BLaER1 treated with 17β-estradiol and CSF1 and Interleukin-3, amounts not matched to agents 10 nM and 100 nM (cell line): Measurements from ENCODE around the gene TRAPPC3L.
A peak's percentile ranks its signal among the peaks of the same experiment; 100 is the strongest.

Experiments used
- H3K27ac ChIP-seq, 11 experiments: shearing (Covaris generic); formaldehyde crosslinking; 2 replicates each; pipeline ENCODE4 v1.8.1; 2022
- H3K27me3 ChIP-seq, 11 experiments: shearing (Covaris generic); formaldehyde crosslinking; 2 replicates each; pipeline ENCODE4 v1.8.1; 2022
- H3K36me3 ChIP-seq, 11 experiments: shearing (Covaris generic); formaldehyde crosslinking; 2 replicates each; pipeline ENCODE4 v1.8.1; 2022
- H3K4me1 ChIP-seq, 10 experiments: shearing (Covaris generic); formaldehyde crosslinking; 2 replicates each; pipeline ENCODE4 v1.8.1; 2022
- H3K4me2 ChIP-seq, 11 experiments: shearing (Covaris generic); formaldehyde crosslinking; 2 replicates each; pipeline ENCODE4 v1.8.1; 2022
- H3K4me3 ChIP-seq, 10 experiments: shearing (Covaris generic); formaldehyde crosslinking; 2 replicates each; pipeline ENCODE4 v1.8.1; 2022
- H3K9ac ChIP-seq, 11 experiments: shearing (Covaris generic); formaldehyde crosslinking; 2 replicates each; pipeline ENCODE4 v1.8.1; 2022
- H3K9me3 ChIP-seq, 11 experiments: shearing (Covaris generic); formaldehyde crosslinking; replicated peaks in 1 of 11; 2 replicates each; pipeline ENCODE4 v1.8.1; 2022
- H4K20me1 ChIP-seq, 11 experiments: shearing (Covaris generic); formaldehyde crosslinking; 2 replicates each; pipeline ENCODE4 v1.8.1; 2022
- Cebpa-rat ChIP-seq, 11 experiments: shearing (Covaris generic); IDR thresholded peaks; 2 replicates each; pipeline ENCODE4 v1.8.1; 2022

Gene TRAPPC3L

DNA sequence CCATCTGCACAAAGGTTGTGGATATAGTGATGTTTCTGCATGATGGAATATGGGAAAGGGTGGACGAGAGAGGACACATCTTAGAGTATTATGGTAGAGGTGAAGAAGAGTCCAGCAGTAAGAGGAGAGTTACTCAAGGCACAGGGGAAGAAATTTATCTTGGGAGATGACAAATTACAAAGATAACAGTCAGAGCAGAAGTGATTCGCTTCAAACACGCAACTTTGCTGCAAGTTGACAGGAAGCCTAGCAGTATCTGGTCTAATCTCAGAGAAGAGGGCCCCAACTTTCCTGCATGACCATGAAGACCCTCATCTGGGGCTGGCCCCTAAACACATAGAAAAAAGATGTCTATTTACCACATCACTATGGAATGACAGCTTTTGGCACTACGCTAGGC is 85.6 kb downstream of the TRAPPC3L start:
- no peak for TF ChIP-seq Cebpa-rat (IDR thresholded peaks at IDR 0.05)
- H3K27me3 ChIP-seq = peaks cover 7 to 35% (median 25%) of the 10 kb centered on the region in 11 experiments; a peak in 21 of 22 replicates
- H3K4me1 ChIP-seq = peaks cover 6 to 80% (median 21%) of the 10 kb centered on the region in 10 experiments; a peak in 19 of 20 replicates
- no peaks in the 10 kb centered on the region for H4K20me1 ChIP-seq
- H3K9ac ChIP-seq = no peak overlapping the region
- peaks cover 0 to 16% (median 11%) of the 10 kb centered on the region in 11 experiments; a peak in 19 of 22 replicates for H3K9me3 ChIP-seq
- no peaks in the 10 kb centered on the region for H3K36me3 ChIP-seq
- H3K27ac ChIP-seq = no peak overlapping the region
- H3K4me2 ChIP-seq = 0 out of 22 replicates have a peak overlapping the region, but pooled peaks of 2 of the 11 experiments have one; percentile 12 to 19
- H3K4me3 ChIP-seq = no peak overlapping the region

DNA sequence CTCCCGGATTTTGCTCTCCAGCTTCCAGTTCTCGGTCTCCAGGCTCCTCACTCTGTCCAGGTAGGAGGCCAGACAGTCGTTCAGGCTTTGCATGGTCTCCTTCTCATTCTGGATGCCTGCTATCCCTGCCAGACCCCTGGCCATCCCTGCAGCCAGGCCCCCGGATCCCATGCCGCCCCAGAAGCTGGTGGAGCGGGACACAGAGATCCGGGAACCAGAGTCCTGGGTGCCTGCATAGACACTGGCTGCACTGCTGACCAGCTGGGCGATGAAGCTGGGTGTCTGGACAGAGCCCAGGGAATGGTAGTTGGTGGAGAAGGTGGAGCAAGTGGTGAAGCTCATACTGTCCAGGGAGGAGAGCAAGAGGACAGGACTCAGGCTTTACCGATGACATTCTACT is 87.2 kb downstream of the TRAPPC3L start:
- H3K9me3 ChIP-seq = peaks cover 0 to 16% (median 11%) of the 10 kb centered on the region in 11 experiments; a peak in 19 of 22 replicates
- peak overlapping the region in 3 of 11 experiments; percentile 50 to 86 (median 82); a peak in 5 of 22 replicates for H3K4me2 ChIP-seq
- H3K27ac ChIP-seq = no peak overlapping the region
- no peak for TF ChIP-seq Cebpa-rat (IDR thresholded peaks at IDR 0.05)
- H3K4me1 ChIP-seq = peaks cover 0 to 65% (median 15%) of the 10 kb centered on the region in 10 experiments; a peak in 11 of 20 replicates
- peaks cover 7 to 25% (median 20%) of the 10 kb centered on the region in 11 experiments; a peak in 21 of 22 replicates for H3K27me3 ChIP-seq
- H3K9ac ChIP-seq = no peak overlapping the region
- no peak overlapping the region for H3K4me3 ChIP-seq
- H3K36me3 ChIP-seq = no peaks in the 10 kb centered on the region
- H4K20me1 ChIP-seq = no peaks in the 10 kb centered on the region

DNA sequence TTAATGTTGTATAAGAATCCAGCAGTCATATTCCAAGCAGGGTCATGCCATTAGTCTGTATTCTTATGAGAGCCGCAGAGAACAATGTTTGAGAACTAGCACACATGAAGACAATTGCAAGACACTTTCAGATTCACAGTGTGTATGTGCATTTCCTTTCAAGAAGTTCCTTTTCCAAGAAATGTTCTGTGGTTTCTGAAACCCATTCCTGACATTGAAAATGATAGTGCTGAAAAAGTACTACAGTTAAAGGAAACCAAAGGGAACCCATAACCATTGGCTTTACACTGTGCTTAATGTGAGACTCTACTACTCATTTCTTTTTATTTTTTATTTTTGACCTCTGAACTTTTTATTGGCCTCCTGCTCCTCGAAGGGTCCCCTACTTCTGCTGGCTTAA is 88.6 kb downstream of the TRAPPC3L start:
- peaks cover 0 to 7% (median 3%) of the 10 kb centered on the region in 11 experiments; a peak in 16 of 22 replicates for H3K9me3 ChIP-seq
- H3K27ac ChIP-seq = peak overlapping the region in 2 of 11 experiments; percentile 1 to 27; a peak in 2 of 22 replicates
- peak overlapping the region in 5 of 11 experiments; percentile 44 to 86 (median 51); a peak in 10 of 22 replicates for H3K4me2 ChIP-seq
- H3K9ac ChIP-seq = no peak overlapping the region; a peak in 1 of 22 replicates
- no peaks in the 10 kb centered on the region for H4K20me1 ChIP-seq
- no peak overlapping the region for H3K4me3 ChIP-seq
- peaks cover 0 to 64% (median 10%) of the 10 kb centered on the region in 10 experiments; a peak in 11 of 20 replicates for H3K4me1 ChIP-seq
- H3K27me3 ChIP-seq = peaks cover 0 to 12% (median 7%) of the 10 kb centered on the region in 11 experiments; a peak in 20 of 22 replicates
- no peak for TF ChIP-seq Cebpa-rat (IDR thresholded peaks at IDR 0.05)
- H3K36me3 ChIP-seq = no peaks in the 10 kb centered on the region

DNA sequence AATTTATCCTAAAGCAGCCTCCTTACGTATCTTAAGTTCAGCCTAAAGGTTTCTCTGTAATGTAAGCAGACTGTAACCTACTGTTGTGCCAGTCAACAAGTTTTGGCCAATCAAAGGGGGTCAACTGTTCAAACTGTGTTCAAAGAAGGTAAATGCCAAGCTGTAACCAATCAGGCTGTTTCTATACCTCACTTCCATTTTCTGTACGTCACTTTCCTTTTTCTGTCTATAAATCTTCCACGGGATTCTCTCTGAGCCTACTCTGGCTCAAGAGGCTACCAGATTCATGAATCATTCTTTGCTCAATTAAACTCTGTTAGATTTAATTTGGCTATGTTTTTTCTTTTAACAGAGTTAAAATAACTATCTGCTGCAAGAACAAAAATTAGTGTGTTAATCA is 89.4 kb downstream of the TRAPPC3L start:
- Histone ChIP-seq H3K4me2 (peak overlapping the region in 3 of 11 experiments; percentile 50 to 86 (median 82); a peak in 5 of 22 replicates), H3K4me3 (no peak overlapping the region), H3K9me3 (no peaks in the 10 kb centered on the region), H3K4me1 (peaks cover 5 to 64% (median 10%) of the 10 kb centered on the region in 10 experiments; a peak in 16 of 20 replicates), H3K36me3 (no peaks in the 10 kb centered on the region), H3K9ac (no peak overlapping the region), H4K20me1 (no peaks in the 10 kb centered on the region), H3K27ac (no peak overlapping the region; a peak in 1 of 22 replicates), H3K27me3 (peaks cover 0 to 4% (median 0%) of the 10 kb centered on the region in 11 experiments; a peak in 5 of 22 replicates)
- no peak for TF ChIP-seq Cebpa-rat (IDR thresholded peaks at IDR 0.05)

DNA sequence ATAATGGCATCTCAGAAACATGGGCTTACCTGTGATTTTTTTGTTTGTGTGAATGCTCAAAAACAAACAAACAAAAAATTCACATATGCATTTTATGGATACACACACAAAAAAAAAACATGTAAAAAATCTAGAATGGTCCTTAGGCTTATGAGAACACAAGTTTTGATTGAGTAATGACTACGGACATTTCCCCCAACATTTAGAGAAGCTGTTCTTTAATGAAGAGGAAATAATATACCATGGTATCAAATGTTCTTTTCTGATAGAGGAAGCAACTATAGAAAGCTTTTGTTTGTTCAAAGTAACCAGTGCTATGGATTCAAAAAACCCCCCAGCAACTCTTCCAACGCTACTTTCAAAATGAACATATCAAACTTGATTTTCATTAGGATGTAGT is 93.0 kb downstream of the TRAPPC3L start:
- H4K20me1 ChIP-seq = no peaks in the 10 kb centered on the region
- peak overlapping the region in 3 of 11 experiments; percentile 9 to 89 (median 85); a peak in 3 of 22 replicates for H3K4me2 ChIP-seq
- no peak for TF ChIP-seq Cebpa-rat (IDR thresholded peaks at IDR 0.05)
- no peaks in the 10 kb centered on the region for H3K36me3 ChIP-seq
- H3K9ac ChIP-seq = no peak overlapping the region
- no peaks in the 10 kb centered on the region for H3K27me3 ChIP-seq
- H3K27ac ChIP-seq = no peak overlapping the region
- no peaks in the 10 kb centered on the region for H3K9me3 ChIP-seq
- no peak overlapping the region for H3K4me3 ChIP-seq
- H3K4me1 ChIP-seq = peaks cover 9 to 79% (median 15%) of the 10 kb centered on the region in 10 experiments; a peak in 16 of 20 replicates

DNA sequence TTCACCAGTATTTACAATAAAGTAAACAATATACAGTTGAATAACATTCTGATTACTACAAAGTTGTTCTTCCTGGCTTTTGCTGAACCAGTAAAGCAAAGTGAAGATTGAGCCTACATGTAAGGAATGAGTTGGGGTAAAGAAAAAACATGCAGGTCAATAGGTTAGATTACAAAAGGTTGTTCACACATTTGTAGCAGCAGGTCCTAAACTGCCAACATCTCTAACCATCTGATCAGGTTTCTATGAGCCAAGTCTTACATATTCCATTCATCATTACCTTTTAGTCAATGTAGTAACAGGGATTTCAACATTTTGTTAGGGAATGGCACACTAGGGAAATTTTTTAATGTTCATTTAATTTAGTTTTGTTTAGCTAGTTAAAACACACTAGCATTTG is 93.6 kb downstream of the TRAPPC3L start:
- no peaks in the 10 kb centered on the region for H3K9me3 ChIP-seq
- peaks cover 9 to 79% (median 13%) of the 10 kb centered on the region in 10 experiments; a peak in 16 of 20 replicates for H3K4me1 ChIP-seq
- no peaks in the 10 kb centered on the region for H4K20me1 ChIP-seq
- no peak overlapping the region for H3K27ac ChIP-seq
- no peaks in the 10 kb centered on the region for H3K27me3 ChIP-seq
- H3K9ac ChIP-seq = no peak overlapping the region
- H3K4me3 ChIP-seq = no peak overlapping the region
- peak overlapping the region in 3 of 11 experiments; percentile 78 to 89 (median 85); a peak in 4 of 22 replicates for H3K4me2 ChIP-seq
- no peaks in the 10 kb centered on the region for H3K36me3 ChIP-seq
- TF ChIP-seq Cebpa-rat (IDR thresholded peaks at IDR 0.05) = no peak

DNA sequence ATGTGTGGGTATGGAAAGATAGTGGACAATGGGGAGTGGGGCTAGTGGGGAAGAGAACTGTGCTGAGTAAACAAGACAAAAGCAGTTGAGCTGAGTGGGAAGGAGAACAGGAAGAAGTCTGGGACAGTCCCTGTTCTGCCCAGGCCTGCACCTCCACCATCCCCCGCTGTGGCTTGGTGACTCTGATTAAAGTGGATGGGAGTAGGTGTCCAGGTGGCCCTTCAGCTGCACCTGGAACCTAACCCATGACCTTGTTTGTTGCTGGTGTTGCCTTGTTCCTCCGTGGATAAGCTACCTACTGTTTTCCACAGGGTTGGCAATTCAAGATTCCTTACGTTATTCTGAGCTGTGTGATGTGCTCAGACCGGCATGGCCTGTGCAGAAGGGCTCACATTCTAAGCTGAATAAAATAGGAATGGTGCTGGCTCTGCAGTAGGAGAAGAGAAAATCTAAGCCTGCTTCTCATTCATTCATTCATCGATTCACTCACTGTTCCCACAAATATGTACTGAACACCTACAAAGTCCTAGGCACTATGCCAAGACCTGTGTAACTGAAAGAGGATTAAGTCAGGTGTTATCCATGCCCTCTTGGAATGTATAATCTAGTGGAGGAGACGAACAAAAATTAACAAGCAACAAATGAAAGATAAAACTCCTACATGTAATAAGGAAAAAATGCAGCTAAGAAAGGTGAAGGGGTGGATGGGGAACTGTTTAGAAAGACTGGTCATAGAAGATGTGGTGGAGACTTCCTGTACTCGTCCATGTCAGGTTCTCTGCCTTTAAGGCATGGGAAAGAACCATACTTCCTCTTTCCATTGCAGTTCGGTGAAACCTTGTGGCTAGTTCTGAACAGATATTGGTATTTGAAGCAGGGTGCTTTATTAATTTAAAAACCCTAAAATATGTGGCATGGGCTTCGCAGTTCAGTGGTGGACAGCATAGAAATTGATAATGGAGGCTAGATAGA is 94.4 kb downstream of the TRAPPC3L start:
- no peak for TF ChIP-seq Cebpa-rat (IDR thresholded peaks at IDR 0.05)
- Histone ChIP-seq H3K27me3 (no peaks in the 10 kb centered on the region), H3K4me3 (no peak overlapping the region), H3K4me1 (peaks cover 9 to 79% (median 16%) of the 10 kb centered on the region in 10 experiments; a peak in 16 of 20 replicates), H3K9me3 (no peaks in the 10 kb centered on the region), H3K4me2 (peak overlapping the region in 10 of 11 experiments; percentile 1 to 89 (median 49); a peak in 16 of 22 replicates), H3K27ac (peak overlapping the region in 3 of 11 experiments; percentile 37 to 59 (median 42); a peak in 5 of 22 replicates), H3K36me3 (no peaks in the 10 kb centered on the region), H3K9ac (no peak overlapping the region), H4K20me1 (no peaks in the 10 kb centered on the region)

DNA sequence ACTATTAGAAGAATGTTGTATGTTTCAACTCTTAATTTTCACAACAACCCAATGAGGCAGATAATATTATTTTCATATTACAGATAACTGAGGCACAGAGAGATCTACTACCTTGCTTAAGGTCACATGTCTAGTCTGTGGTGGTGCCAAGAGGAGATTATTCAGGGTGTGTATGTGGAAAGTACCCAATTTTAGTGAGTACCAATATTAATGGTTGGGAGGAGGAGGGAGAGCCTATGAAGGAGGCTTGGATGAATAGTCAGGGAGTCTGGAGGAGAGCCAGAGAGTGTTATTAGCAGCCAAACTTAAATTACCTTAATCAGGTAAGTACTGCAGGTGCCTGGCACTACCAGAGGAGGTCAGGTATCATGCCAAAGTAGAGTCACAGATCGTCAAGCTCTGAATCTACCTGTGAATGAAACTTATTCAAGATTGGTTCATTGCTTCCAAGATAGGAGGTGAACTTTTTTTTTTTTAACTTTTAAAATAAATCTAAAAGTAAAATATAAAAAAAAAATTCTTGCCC is 95.2 kb downstream of the TRAPPC3L start:
- Histone ChIP-seq H3K27me3 (no peaks in the 10 kb centered on the region), H3K4me3 (no peak overlapping the region), H4K20me1 (no peaks in the 10 kb centered on the region), H3K4me1 (peaks cover 9 to 82% (median 18%) of the 10 kb centered on the region in 10 experiments; a peak in 16 of 20 replicates), H3K27ac (peak overlapping the region in 2 of 11 experiments; percentile 42 to 59; a peak in 3 of 22 replicates), H3K9ac (no peak overlapping the region), H3K9me3 (no peaks in the 10 kb centered on the region), H3K4me2 (peak overlapping the region in 4 of 11 experiments; percentile 52 to 89 (median 82); a peak in 8 of 22 replicates), H3K36me3 (no peaks in the 10 kb centered on the region)
- TF ChIP-seq Cebpa-rat (IDR thresholded peaks at IDR 0.05) = no peak
